ACC112 (cell line): ENCODE measurements around the gene GLIS1.

Experiments used
- H2AFZ ChIP-seq: fragments of 200-600 bp; sonication (generic); one replicate; pipeline ENCODE4 v1.6.0; 2017; ENCODE audit warnings: antibody characterized with exemption, low read length; ENCODE audit not compliant: unreplicated experiment
- H3K27ac ChIP-seq: fragments of 200-600 bp; sonication (generic); 2 replicates; pipeline ENCODE4 v1.5.1; 2014; ENCODE audit warnings: low read depth, mild to moderate bottlenecking, antibody characterized with exemption, low read length, moderate library complexity
- H3K27me3 ChIP-seq: fragments of 200-600 bp; sonication (generic); 2 replicates; pipeline ENCODE4 v1.6.1; 2014; ENCODE audit warnings: mild to moderate bottlenecking, antibody characterized with exemption, low read length, moderate library complexity, mixed read lengths; ENCODE audit not compliant: insufficient read depth
- H3K36me3 ChIP-seq: fragments of 200-600 bp; sonication (generic); 2 replicates; pipeline ENCODE4 v1.6.1; 2016; ENCODE audit warnings: mild to moderate bottlenecking, antibody characterized with exemption, low read length, moderate library complexity, mixed read lengths; ENCODE audit not compliant: insufficient read depth
- H3K4me1 ChIP-seq: fragments of 200-600 bp; sonication (generic); one replicate; pipeline ENCODE4 v1.6.1; 2016; ENCODE audit warnings: low read length, mixed read lengths; ENCODE audit not compliant: insufficient read depth, unreplicated experiment, control insufficient read depth
- H3K4me3 ChIP-seq: fragments of 200-600 bp; sonication (generic); 2 replicates; pipeline ENCODE4 v1.5.1; 2014; ENCODE audit warnings: mild to moderate bottlenecking, low read depth, low read length
- H3K79me2 ChIP-seq: fragments of 200-600 bp; sonication (generic); one replicate; pipeline ENCODE4 v1.6.0; 2016; ENCODE audit warnings: low read length; ENCODE audit not compliant: control insufficient read depth, unreplicated experiment, insufficient read depth

The GLIS1 gene

DNA sequence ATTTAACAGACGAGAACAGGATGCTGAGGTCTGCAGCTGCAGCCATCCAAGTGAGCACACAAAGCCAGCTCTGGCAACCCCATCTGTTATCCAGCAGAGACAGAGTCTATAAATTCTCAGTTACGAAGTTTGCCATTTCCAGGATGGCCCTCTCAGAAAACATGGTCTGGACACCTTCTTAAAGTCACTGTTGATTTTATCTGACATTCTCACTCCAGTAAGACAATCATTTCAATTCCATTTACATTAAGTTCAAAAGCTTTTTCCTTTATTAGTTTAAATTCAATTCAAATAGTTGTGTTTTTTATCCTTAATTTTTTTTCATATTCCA is 154.2 kb downstream of the GLIS1 start:
- Histone ChIP-seq H3K27me3 (no peaks in the 10 kb centered on the region), H2AFZ (no peak overlapping the region), H3K27ac (no peak overlapping the region), H3K4me1 (no peaks in the 10 kb centered on the region), H3K4me3 (no peak overlapping the region), H3K36me3 (no peaks in the 10 kb centered on the region), H3K79me2 (no peaks in the 10 kb centered on the region)

GRCh38 chr1:53583868-53584776 is 154.8 kb downstream of the GLIS1 start:
- no peak overlapping the region for H2AFZ ChIP-seq
- H3K36me3 ChIP-seq, result no peaks in the 10 kb centered on the region
- no peaks in the 10 kb centered on the region for H3K79me2 ChIP-seq
- H3K27ac ChIP-seq, result no peak overlapping the region
- no peaks in the 10 kb centered on the region for H3K4me1 ChIP-seq
- H3K27me3 ChIP-seq, result no peaks in the 10 kb centered on the region
- no peak overlapping the region for H3K4me3 ChIP-seq

DNA sequence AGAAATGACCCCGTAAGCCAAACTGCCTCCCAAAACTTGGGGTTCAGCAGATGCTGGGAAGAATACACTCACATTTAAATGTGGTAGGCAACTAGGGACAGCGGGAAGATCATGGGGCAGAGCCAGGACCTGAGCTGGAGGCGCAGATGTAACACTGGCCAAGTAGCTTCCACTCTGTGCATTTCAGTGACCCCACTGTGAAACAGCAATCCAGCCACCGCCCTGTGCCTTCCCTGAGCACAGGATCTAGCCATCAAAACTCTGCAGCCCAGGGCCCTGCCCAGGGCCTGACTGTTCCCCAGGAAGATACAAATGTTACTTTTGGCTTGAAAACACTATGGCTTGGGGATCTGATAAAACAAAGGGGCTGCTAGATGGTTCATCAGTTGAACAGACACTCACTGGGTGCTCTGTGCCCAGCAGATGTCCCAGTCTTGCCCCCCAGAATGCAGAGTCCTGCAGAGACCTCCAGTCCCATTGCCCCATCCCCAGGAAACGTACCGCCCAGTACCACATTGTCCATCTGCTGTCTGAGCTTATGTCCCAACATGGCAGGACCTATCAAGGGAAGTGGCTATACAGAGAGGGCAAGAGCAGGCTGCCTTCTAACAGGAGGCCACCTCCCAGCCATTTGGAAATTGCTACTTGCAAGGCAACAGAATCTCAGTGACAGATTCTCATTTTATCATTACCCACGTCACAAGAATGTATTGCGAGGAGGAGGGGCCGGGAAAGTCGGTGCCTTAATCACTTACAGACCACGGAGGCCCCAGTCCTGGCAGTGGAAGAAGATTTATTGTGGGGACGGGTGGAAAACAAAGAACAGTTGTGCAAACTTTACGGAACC is 155.7 kb downstream of the GLIS1 start:
- no peak overlapping the region for H3K4me3 ChIP-seq
- no peaks in the 10 kb centered on the region for H3K36me3 ChIP-seq
- H3K4me1 ChIP-seq, result no peaks in the 10 kb centered on the region
- no peaks in the 10 kb centered on the region for H3K79me2 ChIP-seq
- no peak overlapping the region for H2AFZ ChIP-seq
- no peaks in the 10 kb centered on the region for H3K27me3 ChIP-seq
- H3K27ac ChIP-seq, result no peak overlapping the region

GRCh38 chr1:53582211-53583020 is 156.5 kb downstream of the GLIS1 start:
- Histone ChIP-seq H3K27me3 (no peaks in the 10 kb centered on the region), H3K79me2 (no peaks in the 10 kb centered on the region), H2AFZ (no peak overlapping the region), H3K4me1 (no peaks in the 10 kb centered on the region), H3K36me3 (no peaks in the 10 kb centered on the region), H3K4me3 (no peak overlapping the region), H3K27ac (no peak overlapping the region)

DNA sequence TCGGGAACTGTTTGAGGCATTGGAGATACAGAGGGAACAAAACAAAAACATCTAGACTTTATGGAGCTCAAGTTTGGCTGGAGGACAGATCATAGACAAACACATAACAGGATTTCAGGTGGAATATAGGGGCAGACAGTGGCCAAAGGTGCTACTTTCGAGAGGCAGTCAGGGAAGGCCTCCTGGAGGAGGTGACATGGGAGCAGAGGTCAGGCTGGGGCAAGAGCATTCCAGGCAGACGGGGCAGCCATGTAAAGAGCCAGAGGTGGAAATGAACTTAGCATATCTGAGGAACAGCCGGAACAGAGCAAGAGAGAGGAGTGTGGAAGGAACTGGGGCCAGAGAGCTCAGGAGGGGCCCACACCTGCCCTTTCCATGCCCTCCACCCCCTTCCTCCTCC is 157.5 kb downstream of the GLIS1 start:
- Histone ChIP-seq H2AFZ (no peak overlapping the region), H3K79me2 (no peaks in the 10 kb centered on the region), H3K4me1 (no peaks in the 10 kb centered on the region), H3K4me3 (no peak overlapping the region), H3K36me3 (no peaks in the 10 kb centered on the region), H3K27me3 (no peaks in the 10 kb centered on the region), H3K27ac (no peak overlapping the region)

- H3K36me3 ChIP-seq, result no peaks in the 10 kb centered on the region
- no peaks in the 10 kb centered on the region for H3K4me1 ChIP-seq
- no peaks in the 10 kb centered on the region for H3K79me2 ChIP-seq
- no peak overlapping the region for H3K4me3 ChIP-seq
- H3K27ac ChIP-seq, result no peak overlapping the region
- H3K27me3 ChIP-seq, result no peaks in the 10 kb centered on the region
- H2AFZ ChIP-seq, result no peak overlapping the region
Observed at GRCh38 chr1:53580739-53581475, 158.1 kb downstream of the GLIS1 start.

DNA sequence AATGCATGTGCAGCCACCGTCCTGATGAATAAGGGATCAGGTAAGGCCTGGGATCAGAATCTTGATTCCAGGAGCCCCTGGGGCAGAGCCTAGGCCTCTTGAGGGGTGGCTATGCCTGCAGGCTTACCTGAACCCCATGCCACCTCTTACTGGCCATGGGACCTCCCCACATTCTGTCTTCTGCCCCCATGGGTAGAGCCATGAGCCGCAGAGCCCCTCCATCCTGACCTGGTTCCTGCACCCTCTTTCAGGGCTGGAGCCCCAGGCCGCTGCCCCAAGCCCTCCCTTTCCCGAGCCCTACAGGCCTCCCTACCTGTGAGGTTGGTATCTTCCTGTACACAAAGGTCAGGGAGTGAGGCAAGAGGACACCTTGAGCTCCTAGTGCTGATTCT is 159.0 kb downstream of the GLIS1 start:
- Histone ChIP-seq H3K27me3 (no peaks in the 10 kb centered on the region), H3K4me1 (no peaks in the 10 kb centered on the region)

GRCh38 chr1:53579221-53580008 is 159.5 kb downstream of the GLIS1 start:
- H3K27ac ChIP-seq, result no peak overlapping the region
- no peak overlapping the region for H3K4me3 ChIP-seq
- no peaks in the 10 kb centered on the region for H3K79me2 ChIP-seq
- H3K36me3 ChIP-seq, result no peaks in the 10 kb centered on the region
- H2AFZ ChIP-seq, result no peak overlapping the region
- no peaks in the 10 kb centered on the region for H3K27me3 ChIP-seq
- no peaks in the 10 kb centered on the region for H3K4me1 ChIP-seq

More for the DNA sequence above, 159.0 kb downstream of the GLIS1 start:
- Histone ChIP-seq H3K27ac (no peak overlapping the region), H2AFZ (no peak overlapping the region), H3K36me3 (no peaks in the 10 kb centered on the region), H3K4me3 (no peak overlapping the region), H3K79me2 (no peaks in the 10 kb centered on the region)

DNA sequence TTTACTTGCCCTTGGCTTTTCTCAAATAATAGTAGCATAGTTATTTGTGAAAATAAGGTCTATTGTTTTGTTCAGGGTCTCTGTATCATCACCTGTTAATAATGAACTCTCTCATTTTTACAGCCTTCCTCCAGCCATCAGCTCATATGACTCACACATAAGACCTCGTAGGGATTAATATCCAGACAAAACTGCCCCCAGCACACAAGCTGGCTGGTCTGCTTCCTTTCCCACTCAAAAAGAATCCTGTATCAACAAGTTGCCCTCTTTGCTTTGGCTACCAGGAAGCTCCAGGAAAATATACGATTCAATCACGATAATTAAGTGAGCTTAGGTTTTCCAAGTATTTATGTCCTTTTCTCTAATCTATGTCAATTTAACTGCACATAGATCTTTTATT is 160.6 kb downstream of the GLIS1 start:
- H3K27ac ChIP-seq, result no peak overlapping the region
- H3K4me1 ChIP-seq, result no peaks in the 10 kb centered on the region
- H3K27me3 ChIP-seq, result no peaks in the 10 kb centered on the region
- H2AFZ ChIP-seq, result no peak overlapping the region
- H3K36me3 ChIP-seq, result no peaks in the 10 kb centered on the region
- H3K79me2 ChIP-seq, result no peaks in the 10 kb centered on the region
- no peak overlapping the region for H3K4me3 ChIP-seq
